ENCODE measurements around the gene MTMR12. TPM values are rescaled to one million over a fixed set of nuclear protein-coding genes. Genes with fewer than 3 reads are reported as not detected.

The MTMR12 gene
- total and polyA plus RNA-seq, 10 of the 15 experiments (the other 5 are each of a cell fraction or from before 2014, with no cell fraction given), result 5.0 to 22.9 (median 16.3) TPM

GRCh38 chr5:32282633-32283032 is 30.1 kb downstream of the MTMR12 start:
- intact Hi-C loops (cut with micrococcal nuclease; ENCODE audit: unreplicated experiment), result loop anchor here (5.0 kb wide), 1 partner anchor 45 kb away; no protein-coding TSS in a partner anchor
- POLR2A ChIA-PET, result interaction anchor here (0.8 to 4.3 kb wide), 3 partner anchors 17 to 24 kb away, joined by 3 to 16 read pairs (median 3); no protein-coding TSS in a partner anchor
- CTCF ChIA-PET, result interaction anchor here (1.2 kb wide), 1 partner anchor 10 kb away, joined by 3 read pairs; no protein-coding TSS in a partner anchor
- Histone ChIP-seq H3K9ac (ENCODE audit: control insufficient read depth, insufficient read depth, low read length) (no peak overlapping the region), H3K27ac (ENCODE audit: control insufficient read depth, insufficient read depth) (no peak overlapping the region), H3K4me3 (no peak overlapping the region), H3K27me3 (replicated peaks in 1 of 2; ENCODE audit: control insufficient read depth in 2 of 2, insufficient read depth in 2 of 2, low read length in 1 of 2) (no peaks in the 10 kb centered on the region), H3K9me3 (replicated peaks; ENCODE audit: control insufficient read depth, insufficient read depth, low read length) (no peaks in the 10 kb centered on the region), H2AFZ (ENCODE audit: control insufficient read depth, low read depth, low read length) (no peak overlapping the region), H4K20me1 (ENCODE audit: control insufficient read depth, insufficient read depth) (no peaks in the 10 kb centered on the region), H3K79me2 (ENCODE audit: control insufficient read depth, insufficient read depth, low read length) (peaks cover 10% of the 10 kb centered on the region), H3K4me1 (ENCODE audit: control insufficient read depth, insufficient read depth, low read length) (peaks cover 37% of the 10 kb centered on the region), H3K36me3 (ENCODE audit: control insufficient read depth in 2 of 2, insufficient read depth in 2 of 2, low read length in 1 of 2) (no peaks in the 10 kb centered on the region), H3K4me2 (ENCODE audit: control insufficient read depth, insufficient read depth) (no peak overlapping the region)
- FAIRE-seq, result no peak
- RAD21 ChIA-PET (ENCODE audit: unreplicated experiment), result interaction anchor here (1.1 to 1.3 kb wide), 2 partner anchors 11 to 331 kb away, joined by 3 to 4 read pairs; no protein-coding TSS in a partner anchor
- no peak for DNase-seq (ENCODE audit: low read depth, low spot score)
- SMC1A ChIA-PET (ENCODE audit: uncharacterized antibody, unreplicated experiment), result interaction anchor here (1.0 to 4.8 kb wide), 7 partner anchors 10 to 133 kb away, joined by 3 to 30 read pairs (median 4); no protein-coding TSS in a partner anchor
- ATAC-seq, result no peak
- in situ Hi-C loops (cut with MboI), result no loop called here
- BruUV-seq (replicated peaks), result no TSS peak
- TF ChIP-seq SUZ12 (IDR thresholded peaks at IDR 0.05; ENCODE audit: unreplicated experiment) (no peak), SP1 (IDR thresholded peaks at IDR 0.05; ENCODE audit: low read depth, low read length) (no peak), RFX5 (IDR thresholded peaks at IDR 0.05; ENCODE audit: low read depth, low read length) (no peak), FOXM1 (IDR thresholded peaks at IDR 0.05; ENCODE audit: low read depth, low read length) (no peak), ZNF217 (IDR thresholded peaks at IDR 0.05) (no peak), BHLHE40 (IDR thresholded peaks at IDR 0.05; ENCODE audit: borderline replicate concordance in 1 of 2, low read depth in 2 of 2, low read length in 1 of 2) (no peak), HCFC1 (IDR thresholded peaks at IDR 0.05; ENCODE audit: low read length) (no peak), ASH2L (IDR thresholded peaks at IDR 0.05; ENCODE audit: borderline replicate concordance, low read depth) (no peak), EED (IDR thresholded peaks at IDR 0.05; ENCODE audit: low read depth) (no peak), ZBTB40 (IDR thresholded peaks at IDR 0.05; ENCODE audit: borderline replicate concordance) (no peak), PKNOX1 (IDR thresholded peaks at IDR 0.05) (no peak), BCLAF1 (IDR thresholded peaks at IDR 0.05) (no peak), LARP7 (IDR thresholded peaks at IDR 0.05) (no peak)
- 100% methylated on average over 6 of the region's 6 CpGs for WGBS (ENCODE audit: insufficient coverage, insufficient replicate concordance, low lambda C conversion rate, missing lambda C conversion rate)
